GM19328 (cell line): Measurements from ENCODE around the gene RANBP17.
A peak's percentile ranks its signal among the peaks of the same experiment; 100 is the strongest.
"Not testable (repeated sequence)": the region's sequence is repeated elsewhere in the genome, so short reads cannot be mapped to it uniquely, and the experiment has no call there.

Experiments used
- ATAC-seq: cut with Tn5 transposase; IDR thresholded peaks from one replicate; pipeline ENCODE4 v1.9.1; 2021; ENCODE audit warnings: mild to moderate bottlenecking, moderate library complexity; ENCODE audit not compliant: unreplicated experiment

The RANBP17 gene

GRCh38 chr5:171143926-171144325 is 282.1 kb downstream of the RANBP17 start:
- ATAC-seq = no peak

- ATAC-seq = no peak
Measured at GRCh38 chr5:171149333-171149732, 287.5 kb downstream of the RANBP17 start.

- no peak for ATAC-seq
Measured at GRCh38 chr5:171149772-171150171, 288.0 kb downstream of the RANBP17 start.

- no peak for ATAC-seq
Measured at GRCh38 chr5:171152382-171152781, 290.6 kb downstream of the RANBP17 start.

GRCh38 chr5:171155621-171156020 is 293.8 kb downstream of the RANBP17 start:
- ATAC-seq = no peak

GRCh38 chr5:171157276-171157675 is 295.5 kb downstream of the RANBP17 start:
- no peak for ATAC-seq

GRCh38 chr5:171157775-171158174 is 296.0 kb downstream of the RANBP17 start:
- no peak for ATAC-seq

- ATAC-seq = no peak
Measured at GRCh38 chr5:171158581-171158980, 296.8 kb downstream of the RANBP17 start.

- no peak for ATAC-seq
Measured at GRCh38 chr5:171162165-171162564, 300.3 kb downstream of the RANBP17 start.

GRCh38 chr5:171162596-171162995 is 300.8 kb downstream of the RANBP17 start:
- ATAC-seq = peak; percentile 55

GRCh38 chr5:171166766-171167165 is 304.9 kb downstream of the RANBP17 start:
- ATAC-seq = no peak

GRCh38 chr5:171168171-171168570 is 306.4 kb downstream of the RANBP17 start:
- ATAC-seq = no peak

- not testable (repeated sequence) for ATAC-seq
Measured at GRCh38 chr5:171174960-171175359, 313.1 kb downstream of the RANBP17 start.

GRCh38 chr5:171175746-171176145 is 313.9 kb downstream of the RANBP17 start:
- no peak for ATAC-seq

GRCh38 chr5:171178190-171178589 is 316.4 kb downstream of the RANBP17 start:
- ATAC-seq = not testable (repeated sequence)

- no peak for ATAC-seq
Measured at GRCh38 chr5:171188016-171188415, 326.2 kb downstream of the RANBP17 start.

GRCh38 chr5:171189442-171189841 is 327.6 kb downstream of the RANBP17 start:
- no peak for ATAC-seq

GRCh38 chr5:171192111-171192510 is 330.3 kb downstream of the RANBP17 start:
- no peak for ATAC-seq

- ATAC-seq = no peak
Measured at GRCh38 chr5:171201310-171201709, 339.5 kb downstream of the RANBP17 start.

GRCh38 chr5:171205375-171205774 is 343.6 kb downstream of the RANBP17 start:
- ATAC-seq = no peak

GRCh38 chr5:171207256-171207847 is 345.5 kb downstream of the RANBP17 start:
- ATAC-seq = no peak

GRCh38 chr5:171221916-171222315 is 360.1 kb downstream of the RANBP17 start:
- no peak for ATAC-seq

- no peak for ATAC-seq
Measured at GRCh38 chr5:171223927-171224326, 362.1 kb downstream of the RANBP17 start.
